ENCODE measurements around the gene PITPNB.

- no peak for TF ChIP-seq CTCF (IDR thresholded peaks at IDR 0.05)
- no peak for TF ChIP-seq POLR2A (IDR thresholded peaks at IDR 0.05)
These were observed 102.5 kb downstream of the PITPNB start for GRCh38 chr22:27816552-27816951.
